HEK293T (cell line): Measurements from ENCODE around the gene PTGER1.

Experiments used
- CTCF ChIA-PET: fragments of 350-600 bp; formaldehyde crosslinking; extraction: SDS; loops from one replicate; lab custom pipeline; 2021; ENCODE audit warnings: antibody characterized with exemption, inconsistent platforms; lab: Yijun Ruan, JAX
- POLR2A ChIA-PET: fragments of 350-600 bp; formaldehyde crosslinking; extraction: SDS; loops from one replicate; lab custom pipeline; 2020; ENCODE audit warnings: antibody characterized with exemption, inconsistent platforms; lab: Yijun Ruan, JAX
- DNase-seq: peaks from one replicate; pipeline ENCODE4 v3.0.0; 2012; ENCODE audit warnings: mixed read lengths; ENCODE audit errors: extremely low spot score
- ARNT ChIP-seq: fragments of 450-650 bp; IDR thresholded peaks from 2 replicates; pipeline ENCODE4 v1.6.1; 2017; ENCODE audit warnings: mild to moderate bottlenecking
- BHLHE40 ChIP-seq: fragments of 450-650 bp; IDR thresholded peaks from 2 replicates; pipeline ENCODE4 v1.6.1; 2016; ENCODE audit warnings: mild to moderate bottlenecking, moderate library complexity, borderline replicate concordance
- CTBP1 ChIP-seq: fragments of 450-650 bp; IDR thresholded peaks from 2 replicates; pipeline ENCODE4 v1.6.1; 2016; ENCODE audit warnings: borderline replicate concordance
- ELF4 ChIP-seq: fragments of 450-650 bp; IDR thresholded peaks from 2 replicates; pipeline ENCODE4 v1.6.1; 2017; ENCODE audit warnings: antibody characterized with exemption
- FOXA1 ChIP-seq: fragments of 450-650 bp; IDR thresholded peaks from 2 replicates; pipeline ENCODE4 v1.6.1; 2016; ENCODE audit warnings: mild to moderate bottlenecking
- FOXK2 ChIP-seq: fragments of 450-650 bp; IDR thresholded peaks from 2 replicates; pipeline ENCODE4 v1.6.1; 2016; ENCODE audit warnings: mild to moderate bottlenecking
- FOXM1 ChIP-seq: fragments of 450-650 bp; IDR thresholded peaks from 2 replicates; pipeline ENCODE4 v1.6.1; 2017; ENCODE audit warnings: mild to moderate bottlenecking, borderline replicate concordance
- HDGF ChIP-seq: fragments of 450-650 bp; IDR thresholded peaks from 2 replicates; pipeline ENCODE4 v1.6.1; 2017; ENCODE audit warnings: antibody characterized with exemption, borderline replicate concordance
- L3MBTL2 ChIP-seq: fragments of 450-650 bp; conservative IDR thresholded peaks from 2 replicates; pipeline ENCODE4 v1.6.1; 2016; ENCODE audit warnings: mild to moderate bottlenecking
- LEF1 ChIP-seq: fragments of 450-650 bp; IDR thresholded peaks from 2 replicates; pipeline ENCODE4 v1.6.1; 2017; ENCODE audit warnings: mild to moderate bottlenecking, borderline replicate concordance
- NFRKB ChIP-seq: fragments of 450-650 bp; IDR thresholded peaks from 2 replicates; pipeline ENCODE4 v1.6.1; 2016; ENCODE audit warnings: mild to moderate bottlenecking, moderate library complexity
- SP1 ChIP-seq: fragments of 450-650 bp; IDR thresholded peaks from 2 replicates; pipeline ENCODE4 v1.6.1; 2017
- SUZ12 ChIP-seq: fragments of 450-650 bp; IDR thresholded peaks from 2 replicates; pipeline ENCODE4 v1.6.1; 2016; ENCODE audit warnings: mild to moderate bottlenecking
- TARDBP ChIP-seq: fragments of 450-650 bp; IDR thresholded peaks from 2 replicates; pipeline ENCODE4 v1.6.1; 2016
- ZNF384 ChIP-seq: fragments of 450-650 bp; IDR thresholded peaks from 2 replicates; pipeline ENCODE4 v1.6.1; 2016
- TF ChIP-seq, protein P1 (sequence below): fragments of 450-650 bp; IDR thresholded peaks from 2 replicates; pipeline ENCODE4 v1.6.1; 2016

PTGER1 gene

GRCh38 chr19:14494910-14495671 lies 19.9 kb upstream of the PTGER1 start:
- CTCF ChIA-PET = interaction anchor here (1.0 kb wide), 1 partner anchor 10 kb away, joined by 3 read pairs; no protein-coding TSS in a partner anchor
- no peak for TF ChIP-seq NFRKB
- no peak for TF ChIP-seq SP1
- no peak for TF ChIP-seq FOXM1
- POLR2A ChIA-PET = interaction anchor here (0.6 to 3.5 kb wide), 3 partner anchors 23 to 618 kb away, joined by 3 to 27 read pairs (median 3); partner anchors contain the start of genes DNAJB1 and NANOS3
- no peak for DNase-seq

GRCh38 chr19:14494411-14494810 lies 19.3 kb upstream of the PTGER1 start:
- CTCF ChIA-PET = interaction anchor here (1.0 kb wide), 1 partner anchor 11 kb away, joined by 3 read pairs; no protein-coding TSS in a partner anchor
- TF ChIP-seq FOXK2 = no peak
- TF ChIP-seq FOXM1 = no peak
- no peak for TF ChIP-seq CTBP1
- TF ChIP-seq BHLHE40 = no peak
- TF ChIP-seq LEF1 = no peak
- TF ChIP-seq L3MBTL2 = no peak
- TF ChIP-seq ELF4 = no peak
- TF ChIP-seq ZNF384 = no peak
- TF ChIP-seq SP1 = no peak
- TF ChIP-seq, protein P1, sequence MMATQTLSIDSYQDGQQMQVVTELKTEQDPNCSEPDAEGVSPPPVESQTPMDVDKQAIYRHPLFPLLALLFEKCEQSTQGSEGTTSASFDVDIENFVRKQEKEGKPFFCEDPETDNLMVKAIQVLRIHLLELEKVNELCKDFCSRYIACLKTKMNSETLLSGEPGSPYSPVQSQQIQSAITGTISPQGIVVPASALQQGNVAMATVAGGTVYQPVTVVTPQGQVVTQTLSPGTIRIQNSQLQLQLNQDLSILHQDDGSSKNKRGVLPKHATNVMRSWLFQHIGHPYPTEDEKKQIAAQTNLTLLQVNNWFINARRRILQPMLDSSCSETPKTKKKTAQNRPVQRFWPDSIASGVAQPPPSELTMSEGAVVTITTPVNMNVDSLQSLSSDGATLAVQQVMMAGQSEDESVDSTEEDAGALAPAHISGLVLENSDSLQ = no peak
- no peak for TF ChIP-seq HDGF
- TF ChIP-seq NFRKB = no peak

DNA sequence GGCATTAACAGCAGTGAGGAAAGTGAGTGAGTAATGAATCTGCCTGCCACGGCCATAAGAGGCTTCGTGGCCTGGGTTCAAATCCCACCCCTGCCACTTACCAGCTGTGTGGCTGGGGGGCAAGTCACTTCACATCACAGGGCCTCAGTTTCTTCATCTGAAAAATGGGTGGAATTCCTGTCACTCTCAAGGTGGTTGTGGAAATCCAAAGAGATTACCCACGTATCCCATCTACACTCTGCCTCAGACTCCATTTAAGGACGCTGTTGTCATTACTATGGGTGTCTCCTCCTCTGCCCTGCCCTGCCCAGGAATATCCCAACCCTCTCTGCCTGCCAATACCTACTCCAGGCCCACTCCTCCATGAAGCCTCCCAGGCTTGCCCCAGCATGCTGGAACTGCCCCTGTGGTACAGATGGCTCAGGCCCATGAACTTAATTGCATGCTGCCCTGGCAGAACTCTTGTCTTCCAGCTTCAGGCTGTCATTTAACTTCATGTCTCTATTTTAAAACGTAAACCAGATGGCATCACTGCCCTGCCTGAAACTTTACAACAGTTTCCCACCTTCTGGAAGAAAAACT lies 17.7 kb upstream of the PTGER1 start:
- CTCF ChIA-PET = interaction anchor here (0.5 kb wide), 1 partner anchor 282 kb away, joined by 5 read pairs; no protein-coding TSS in a partner anchor

More at GRCh38 chr19:14494411-14494810, 19.3 kb upstream of the PTGER1 start:
- no peak for DNase-seq
- POLR2A ChIA-PET = interaction anchor here (3.5 kb wide), 1 partner anchor 23 kb away, joined by 27 read pairs; the partner anchor contains the start of gene DNAJB1

GRCh38 chr19:14487370-14488125 lies 12.4 kb upstream of the PTGER1 start:
- POLR2A ChIA-PET = interaction anchor here (1.5 kb wide), 1 partner anchor 9 kb away, joined by 3 read pairs; the partner anchor contains the start of gene GIPC1
- CTCF ChIA-PET = interaction anchor here (0.6 kb wide), 1 partner anchor 123 kb away, joined by 6 read pairs; no protein-coding TSS in a partner anchor
- no peak for TF ChIP-seq CTBP1
- TF ChIP-seq TARDBP = no peak
- no peak for TF ChIP-seq FOXA1
- TF ChIP-seq, protein P1 = no peak
- TF ChIP-seq ARNT = no peak
- no peak for TF ChIP-seq FOXM1
- no peak for TF ChIP-seq FOXK2
- no peak for TF ChIP-seq SP1

More for the DNA sequence above, 17.7 kb upstream of the PTGER1 start:
- no peak for TF ChIP-seq HDGF
- TF ChIP-seq SUZ12 = no peak
- TF ChIP-seq ZNF384 = no peak
- TF ChIP-seq FOXA1 = no peak
- TF ChIP-seq LEF1 = no peak
- no peak for TF ChIP-seq FOXM1
- TF ChIP-seq FOXK2 = no peak
- no peak for TF ChIP-seq NFRKB
- TF ChIP-seq ARNT = no peak
- TF ChIP-seq TARDBP = no peak
- POLR2A ChIA-PET = interaction anchor here (1.7 kb wide), 1 partner anchor 26 kb away, joined by 6 read pairs; the partner anchor contains the start of gene DNAJB1
- DNase-seq = no peak

DNA sequence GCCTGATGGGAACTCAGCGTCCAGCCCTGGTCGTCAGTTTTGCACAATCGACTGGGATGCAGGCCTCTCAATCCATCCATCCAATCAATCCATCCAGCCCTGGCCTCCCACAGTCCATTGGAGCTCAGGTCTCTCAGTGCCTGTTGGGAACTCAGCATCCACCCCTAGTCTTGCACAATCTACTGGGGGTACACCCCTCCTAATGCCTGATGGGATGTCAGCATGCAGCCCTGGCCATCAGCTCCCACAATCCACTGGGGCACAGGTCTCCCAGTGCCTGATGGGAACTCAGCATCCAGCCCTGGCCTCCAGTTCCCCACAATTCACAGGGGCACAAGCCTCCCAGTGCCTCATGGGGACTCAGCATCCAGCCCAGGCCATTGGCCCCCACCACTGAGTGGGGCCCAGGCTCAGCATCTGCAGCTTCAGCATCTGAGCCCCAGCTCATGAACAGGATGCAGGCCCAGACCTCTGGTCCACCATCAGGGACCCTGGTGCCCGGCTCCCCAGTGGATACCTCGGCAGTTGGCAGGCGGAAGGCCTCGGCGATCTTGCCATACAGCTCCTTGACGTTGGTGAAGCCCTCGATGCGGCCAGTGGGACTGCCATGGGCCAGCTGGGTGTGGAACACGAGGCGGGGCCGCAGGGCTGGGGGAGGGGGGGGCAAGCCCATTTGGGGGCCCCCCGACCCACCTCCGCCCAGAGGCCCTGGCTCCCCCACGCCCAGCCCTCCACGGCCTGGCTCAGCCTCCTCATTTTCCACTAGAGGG lies 7.2 kb upstream of the PTGER1 start:
- TF ChIP-seq FOXM1 (no peak), FOXK2 (no peak), SUZ12 (no peak), SP1 (no peak), CTBP1 (no peak), TARDBP (no peak), FOXA1 (no peak), NFRKB (no peak), ZNF384 (no peak), HDGF (no peak), BHLHE40 (no peak), ARNT (no peak), ELF4 (no peak), L3MBTL2 (no peak), LEF1 (no peak)
- TF ChIP-seq, protein P1 = no peak
- POLR2A ChIA-PET = no interaction called here
- no peak for DNase-seq
- CTCF ChIA-PET = interaction anchor here (1.0 kb wide), 1 partner anchor 76 kb away, joined by 3 read pairs; no protein-coding TSS in a partner anchor

More at GRCh38 chr19:14487370-14488125, 12.4 kb upstream of the PTGER1 start:
- no peak for DNase-seq
